Hepatocyte (in vitro differentiated cells): ENCODE data around the gene SULT6B1. TPM values are rescaled to one million over a fixed set of nuclear protein-coding genes. Genes with fewer than 3 reads are reported as not detected.

Source experiments
- DNase-seq: peaks from one replicate; pipeline ENCODE4 v3.0.0-alpha.2; 2016; ENCODE audit warnings: low spot score
- H2AFZ ChIP-seq: fragments of 200-600 bp; sonication (generic); 2 replicates; pipeline ENCODE4 v1.6.0; 2016; ENCODE audit warnings: antibody characterized with exemption, mild to moderate bottlenecking
- H3K27ac ChIP-seq: fragments of 200-600 bp; sonication (generic); 2 replicates; pipeline ENCODE4 v1.5.1; 2016; ENCODE audit warnings: mild to moderate bottlenecking
- H3K27me3 ChIP-seq: fragments of 200-600 bp; sonication (generic); 2 replicates; pipeline ENCODE4 v1.6.1; 2016
- H3K36me3 ChIP-seq: fragments of 200-600 bp; sonication (generic); replicated peaks from 2 replicates; pipeline ENCODE4 v1.5.1; 2016; ENCODE audit warnings: low read depth; ENCODE audit not compliant: insufficient read depth
- H3K4me1 ChIP-seq: fragments of 200-600 bp; sonication (generic); 2 replicates; pipeline ENCODE4 v1.5.1; 2016; ENCODE audit warnings: mild to moderate bottlenecking, moderate library complexity; ENCODE audit not compliant: insufficient read depth
- H3K4me2 ChIP-seq: fragments of 200-600 bp; sonication (generic); 2 replicates; pipeline ENCODE4 v1.6.0; 2016
- H3K4me3 ChIP-seq: fragments of 200-600 bp; sonication (generic); 2 replicates; pipeline ENCODE4 v1.5.1; 2016; ENCODE audit warnings: mild to moderate bottlenecking
- H3K79me2 ChIP-seq: fragments of 200-600 bp; sonication (generic); 2 replicates; pipeline ENCODE4 v1.6.0; 2017; ENCODE audit warnings: mild to moderate bottlenecking
- H3K9me2 ChIP-seq: fragments of 200-600 bp; sonication (generic); replicated peaks from 2 replicates; pipeline ENCODE4 v1.6.0; 2017; ENCODE audit warnings: mild to moderate bottlenecking; ENCODE audit not compliant: insufficient read depth
- H3K9me3 ChIP-seq: fragments of 200-600 bp; sonication (generic); 2 replicates; pipeline ENCODE4 v1.5.1; 2016; ENCODE audit warnings: low read depth, mild to moderate bottlenecking
- H4K20me1 ChIP-seq: fragments of 200-600 bp; sonication (generic); 2 replicates; pipeline ENCODE4 v1.6.0; 2016; ENCODE audit warnings: mild to moderate bottlenecking; ENCODE audit not compliant: insufficient read depth, poor library complexity, severe bottlenecking
- EZH2 ChIP-seq: fragments of 200-600 bp; sonication (generic); IDR thresholded peaks from 2 replicates; pipeline ENCODE4 v1.6.1; 2016; ENCODE audit warnings: antibody characterized with exemption, mild to moderate bottlenecking, borderline replicate concordance
- EZH2phosphoT487 ChIP-seq: fragments of 200-600 bp; sonication (generic); IDR thresholded peaks from one replicate; pipeline ENCODE4 v1.6.1; 2018; ENCODE audit warnings: antibody characterized with exemption, mild to moderate bottlenecking, low read depth, moderate library complexity; ENCODE audit not compliant: unreplicated experiment, severe bottlenecking
- WGBS: methylation state at CpG from one replicate; pipeline ENCODE4 v1.1.6; 2016; ENCODE audit warnings: low lambda C conversion rate; ENCODE audit errors: missing lambda C conversion rate; 5-methylcytosine and 5-hydroxymethylcytosine counted together
- polyA plus RNA-seq: library from polyadenylated mRNA; unstranded; fragments of >200 nt; fragmentation: Nextera tagmentation; extraction: Ambion mirVana; gene quantifications from 2 replicates; pipeline ENCODE4 v1.2.1, GENCODE V29; 2016
- total RNA-seq: library from RNA; depleted of rRNA; stranded (reverse); fragments of >200 nt; gene quantifications from 2 replicates; pipeline ENCODE4 v1.2.3, GENCODE V29; 2014
- TF ChIP-seq, protein P1 (sequence below): fragments of 200-600 bp; sonication (generic); IDR thresholded peaks from 2 replicates; pipeline ENCODE4 v1.5.1; 2016; ENCODE audit warnings: antibody characterized with exemption, mild to moderate bottlenecking; ENCODE audit not compliant: poor library complexity

SULT6B1 gene
- total and polyA plus RNA-seq, 2 experiments from 2014 or later = not detected

- Histone ChIP-seq H3K4me1 (no peaks in the 10 kb centered on the region), H3K9me2 (no peaks in the 10 kb centered on the region), H4K20me1 (no peaks in the 10 kb centered on the region), H3K9me3 (no peaks in the 10 kb centered on the region), H3K79me2 (no peaks in the 10 kb centered on the region), H3K36me3 (no peaks in the 10 kb centered on the region), H3K27me3 (no peaks in the 10 kb centered on the region), H3K27ac (no peak overlapping the region), H2AFZ (no peak overlapping the region), H3K4me3 (no peak overlapping the region), H3K4me2 (no peak overlapping the region)
- TF ChIP-seq, protein P1, sequence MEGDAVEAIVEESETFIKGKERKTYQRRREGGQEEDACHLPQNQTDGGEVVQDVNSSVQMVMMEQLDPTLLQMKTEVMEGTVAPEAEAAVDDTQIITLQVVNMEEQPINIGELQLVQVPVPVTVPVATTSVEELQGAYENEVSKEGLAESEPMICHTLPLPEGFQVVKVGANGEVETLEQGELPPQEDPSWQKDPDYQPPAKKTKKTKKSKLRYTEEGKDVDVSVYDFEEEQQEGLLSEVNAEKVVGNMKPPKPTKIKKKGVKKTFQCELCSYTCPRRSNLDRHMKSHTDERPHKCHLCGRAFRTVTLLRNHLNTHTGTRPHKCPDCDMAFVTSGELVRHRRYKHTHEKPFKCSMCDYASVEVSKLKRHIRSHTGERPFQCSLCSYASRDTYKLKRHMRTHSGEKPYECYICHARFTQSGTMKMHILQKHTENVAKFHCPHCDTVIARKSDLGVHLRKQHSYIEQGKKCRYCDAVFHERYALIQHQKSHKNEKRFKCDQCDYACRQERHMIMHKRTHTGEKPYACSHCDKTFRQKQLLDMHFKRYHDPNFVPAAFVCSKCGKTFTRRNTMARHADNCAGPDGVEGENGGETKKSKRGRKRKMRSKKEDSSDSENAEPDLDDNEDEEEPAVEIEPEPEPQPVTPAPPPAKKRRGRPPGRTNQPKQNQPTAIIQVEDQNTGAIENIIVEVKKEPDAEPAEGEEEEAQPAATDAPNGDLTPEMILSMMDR = no peak
- TF ChIP-seq EZH2phosphoT487 (no peak), EZH2 (no peak)
- WGBS = 77% methylated on average over 4 of the region's 4 CpGs
- DNase-seq = no peak
Measured at GRCh38 chr2:37191253-37191652, 2.8 kb upstream of the SULT6B1 start.

GRCh38 chr2:37190290-37190689 is 1.8 kb upstream of the SULT6B1 start:
- H3K27me3 ChIP-seq = no peaks in the 10 kb centered on the region
- no peak overlapping the region for H3K4me3 ChIP-seq
- no peaks in the 10 kb centered on the region for H3K9me2 ChIP-seq
- H3K27ac ChIP-seq = peak overlapping the region; percentile 37
- H3K79me2 ChIP-seq = no peaks in the 10 kb centered on the region
- H4K20me1 ChIP-seq = no peaks in the 10 kb centered on the region
- WGBS = 89% methylated on average over 4 of the region's 4 CpGs
- no peak for DNase-seq
- H3K4me1 ChIP-seq = no peaks in the 10 kb centered on the region
- no peaks in the 10 kb centered on the region for H3K9me3 ChIP-seq
- TF ChIP-seq EZH2phosphoT487 (no peak), EZH2 (no peak)
- TF ChIP-seq, protein P1 = no peak
- no peak overlapping the region for H3K4me2 ChIP-seq
- no peaks in the 10 kb centered on the region for H3K36me3 ChIP-seq
- H2AFZ ChIP-seq = no peak overlapping the region

DNA sequence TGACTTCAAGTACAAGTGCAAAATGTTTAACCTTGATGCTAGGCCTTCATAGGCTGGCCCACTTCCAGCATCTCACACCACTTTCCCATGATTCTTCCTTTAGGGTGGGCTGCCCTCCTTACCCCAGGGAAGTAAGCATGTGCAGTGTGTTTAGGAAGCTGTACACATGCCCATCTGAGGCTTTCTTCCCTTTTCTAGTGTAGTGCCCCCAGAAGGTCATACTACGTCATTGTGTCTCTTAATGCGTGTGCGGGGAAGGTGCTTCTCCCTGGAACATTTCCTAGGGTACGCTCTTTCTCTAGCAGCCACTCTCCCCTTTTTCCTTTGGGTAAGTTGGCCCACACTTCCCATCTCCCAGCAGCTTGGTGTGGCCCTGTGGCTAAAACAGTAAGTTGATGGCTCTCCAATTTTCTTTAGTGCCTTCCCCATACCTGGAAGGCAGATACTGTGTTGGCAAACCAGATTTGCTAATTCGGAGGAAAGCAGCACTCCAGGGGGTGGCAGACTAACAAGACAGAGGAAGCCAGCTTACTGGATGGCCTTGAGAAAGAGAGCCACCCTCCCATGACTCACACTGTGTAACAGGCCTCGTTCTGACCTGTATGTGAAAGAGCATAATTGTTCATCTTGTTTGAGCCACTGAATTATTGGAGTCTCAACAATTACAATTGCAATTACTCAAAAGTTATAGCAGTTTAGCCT is 1.1 kb upstream of the SULT6B1 start:
- Histone ChIP-seq H3K79me2 (no peaks in the 10 kb centered on the region), H2AFZ (no peak overlapping the region), H3K27me3 (no peaks in the 10 kb centered on the region), H3K4me1 (no peaks in the 10 kb centered on the region), H4K20me1 (no peaks in the 10 kb centered on the region), H3K9me2 (no peaks in the 10 kb centered on the region), H3K4me2 (no peak overlapping the region), H3K27ac (peak overlapping the region; percentile 37), H3K4me3 (no peak overlapping the region), H3K36me3 (no peaks in the 10 kb centered on the region), H3K9me3 (no peaks in the 10 kb centered on the region)
- DNase-seq = peak; percentile 70
- TF ChIP-seq, protein P1 = no peak
- TF ChIP-seq EZH2phosphoT487 (no peak), EZH2 (no peak)
- WGBS = 69% methylated on average over 6 of the region's 6 CpGs
